Liver (tissue), 3 donors: Measurements from ENCODE around the gene WDR31.
"Not testable (repeated sequence)": the region's sequence is repeated elsewhere in the genome, so short reads cannot be mapped to it uniquely, and the experiment has no call there.

Experiments
- EGR1 ChIP-seq, 2 donors: IDR thresholded peaks; 2 replicates each; pipeline ENCODE4 v1.6.1; 2016 to 2018; ENCODE audit warnings: antibody characterized with exemption in 2 of 2, low read depth in 2 of 2
- FOXA1 ChIP-seq: IDR thresholded peaks from 2 replicates; pipeline ENCODE4 v1.6.1; 2016; ENCODE audit warnings: antibody characterized with exemption
- FOXA2 ChIP-seq: IDR thresholded peaks from 2 replicates; pipeline ENCODE4 v1.6.1; 2016; ENCODE audit warnings: antibody characterized with exemption
- HNF4G ChIP-seq: IDR thresholded peaks from 2 replicates; pipeline ENCODE4 v1.6.1; 2016; ENCODE audit warnings: antibody characterized with exemption
- JUND ChIP-seq, 2 donors: IDR thresholded peaks; 2 replicates each; pipeline ENCODE4 v1.6.1; 2016; ENCODE audit warnings: antibody characterized with exemption in 2 of 2
- RAD21 ChIP-seq, 2 donors: IDR thresholded peaks; 2 replicates each; pipeline ENCODE4 v1.6.1; 2016; ENCODE audit warnings: antibody characterized with exemption in 2 of 2, mild to moderate bottlenecking in 2 of 2
- RXRA ChIP-seq, 2 donors: IDR thresholded peaks; 2 replicates each; pipeline ENCODE4 v1.6.1; 2017 to 2018; ENCODE audit warnings: antibody characterized with exemption in 2 of 2, mild to moderate bottlenecking in 1 of 2
- TAF1 ChIP-seq: conservative IDR thresholded peaks from 2 replicates; pipeline ENCODE4 v1.6.1; 2016; ENCODE audit warnings: antibody characterized with exemption, mild to moderate bottlenecking
- YY1 ChIP-seq: IDR thresholded peaks from 2 replicates; pipeline ENCODE4 v1.6.1; 2016; ENCODE audit warnings: antibody characterized with exemption, mild to moderate bottlenecking
- TF ChIP-seq, protein P1 (sequence below): fragments of 150-350 bp; IDR thresholded peaks from 2 replicates; pipeline ENCODE4 v1.5.1; 2017; ENCODE audit warnings: improper control_type of control experiment, low read depth, low read length; ENCODE audit not compliant: missing input control
- TF ChIP-seq, protein P2 (sequence below): IDR thresholded peaks from 2 replicates; pipeline ENCODE4 v1.6.1; 2016; ENCODE audit warnings: antibody characterized with exemption
- donor health status: healthy.
- donor health status: healthy.

DNA sequence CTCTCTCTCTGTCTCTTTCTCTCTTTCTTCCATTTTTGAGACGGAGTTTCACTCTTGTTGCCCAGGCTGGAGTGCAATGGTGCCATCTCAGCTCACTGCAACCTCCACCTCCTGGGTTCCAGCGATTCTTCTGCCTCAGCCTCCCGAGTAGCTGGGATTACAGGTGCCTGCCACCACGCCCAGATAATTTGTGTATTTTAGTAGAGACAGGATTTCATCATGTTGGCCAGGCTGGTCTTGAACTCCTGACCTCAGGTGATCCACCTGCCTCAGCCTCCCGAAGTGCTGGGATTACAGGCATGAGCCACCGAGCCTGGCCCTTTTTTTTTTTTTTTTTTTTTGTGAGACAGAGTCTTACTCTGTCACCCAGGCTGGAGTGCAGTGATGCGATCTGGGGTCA lies 41.4 kb upstream of the WDR31 start:
- TF ChIP-seq, protein P1, sequence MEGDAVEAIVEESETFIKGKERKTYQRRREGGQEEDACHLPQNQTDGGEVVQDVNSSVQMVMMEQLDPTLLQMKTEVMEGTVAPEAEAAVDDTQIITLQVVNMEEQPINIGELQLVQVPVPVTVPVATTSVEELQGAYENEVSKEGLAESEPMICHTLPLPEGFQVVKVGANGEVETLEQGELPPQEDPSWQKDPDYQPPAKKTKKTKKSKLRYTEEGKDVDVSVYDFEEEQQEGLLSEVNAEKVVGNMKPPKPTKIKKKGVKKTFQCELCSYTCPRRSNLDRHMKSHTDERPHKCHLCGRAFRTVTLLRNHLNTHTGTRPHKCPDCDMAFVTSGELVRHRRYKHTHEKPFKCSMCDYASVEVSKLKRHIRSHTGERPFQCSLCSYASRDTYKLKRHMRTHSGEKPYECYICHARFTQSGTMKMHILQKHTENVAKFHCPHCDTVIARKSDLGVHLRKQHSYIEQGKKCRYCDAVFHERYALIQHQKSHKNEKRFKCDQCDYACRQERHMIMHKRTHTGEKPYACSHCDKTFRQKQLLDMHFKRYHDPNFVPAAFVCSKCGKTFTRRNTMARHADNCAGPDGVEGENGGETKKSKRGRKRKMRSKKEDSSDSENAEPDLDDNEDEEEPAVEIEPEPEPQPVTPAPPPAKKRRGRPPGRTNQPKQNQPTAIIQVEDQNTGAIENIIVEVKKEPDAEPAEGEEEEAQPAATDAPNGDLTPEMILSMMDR = not testable (repeated sequence)
- TF ChIP-seq TAF1; JUND (IDR thresholded peaks at IDR 0.05); FOXA2; YY1; RAD21 (IDR thresholded peaks at IDR 0.05); HNF4G; EGR1 (IDR thresholded peaks at IDR 0.05; ENCODE audit: low read depth in 2 of 2); RXRA (IDR thresholded peaks at IDR 0.05); FOXA1: not testable (repeated sequence)
- TF ChIP-seq, protein P2, sequence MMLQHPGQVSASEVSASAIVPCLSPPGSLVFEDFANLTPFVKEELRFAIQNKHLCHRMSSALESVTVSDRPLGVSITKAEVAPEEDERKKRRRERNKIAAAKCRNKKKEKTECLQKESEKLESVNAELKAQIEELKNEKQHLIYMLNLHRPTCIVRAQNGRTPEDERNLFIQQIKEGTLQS = not testable (repeated sequence)
